Fibroblast of mammary gland (primary cell): ENCODE measurements around the gene CYP11A1.

Experiments
- DNase-seq: peaks from one replicate; pipeline ENCODE4 v3.0.0-alpha.2; 2010; ENCODE audit warnings: low read depth
- H3K4me3 ChIP-seq: 2 replicates; pipeline ENCODE4 v1.5.1; 2011; ENCODE audit warnings: low read depth, mild to moderate bottlenecking, low read length, moderate library complexity; ENCODE audit not compliant: control insufficient read depth
- CTCF ChIP-seq: conservative IDR thresholded peaks from 2 replicates; pipeline ENCODE4 v1.5.1; 2011; ENCODE audit warnings: low read depth, low read length, inconsistent platforms; ENCODE audit not compliant: control insufficient read depth, insufficient read depth

The CYP11A1 gene

GRCh38 chr15:74322558-74323180 is 44.8 kb downstream of the CYP11A1 start:
- H3K4me3 ChIP-seq, result no peak overlapping the region
- peak; percentile 85 for TF ChIP-seq CTCF

GRCh38 chr15:74320352-74321247 is 46.8 kb downstream of the CYP11A1 start:
- peak; percentile 55 for DNase-seq
- no peak overlapping the region for H3K4me3 ChIP-seq
- peak; percentile 88 for TF ChIP-seq CTCF

More at GRCh38 chr15:74322558-74323180, 44.8 kb downstream of the CYP11A1 start:
- DNase-seq, result peak; percentile 57

- H3K4me3 ChIP-seq, result no peak overlapping the region
- no peak for TF ChIP-seq CTCF
- no peak for DNase-seq
Observed at GRCh38 chr15:74319596-74320351, 47.7 kb downstream of the CYP11A1 start.

- no peak for DNase-seq
- no peak for TF ChIP-seq CTCF
- H3K4me3 ChIP-seq, result no peak overlapping the region
Observed at GRCh38 chr15:74319138-74319460, 48.3 kb downstream of the CYP11A1 start.

GRCh38 chr15:74318376-74319137 is 48.9 kb downstream of the CYP11A1 start:
- no peak overlapping the region for H3K4me3 ChIP-seq
- DNase-seq, result no peak
- TF ChIP-seq CTCF, result no peak

GRCh38 chr15:74317820-74318375 is 49.5 kb downstream of the CYP11A1 start:
- H3K4me3 ChIP-seq, result no peak overlapping the region
- no peak for TF ChIP-seq CTCF
- DNase-seq, result peak; percentile 88
